Smooth muscle cell (in vitro differentiated cells): ENCODE results near the gene TRMT2A. TPM values are rescaled to one million over a fixed set of nuclear protein-coding genes. Genes with fewer than 3 reads are reported as not detected.

Experiments
- DNase-seq: peaks from one replicate; lab custom pipeline; 2025; ENCODE audit not compliant: unreplicated experiment; lab: John Stamatoyannopoulos, UW
- H2AFZ ChIP-seq: fragments of 200-600 bp; sonication (generic); 2 replicates; pipeline ENCODE4 v1.6.0; 2016; ENCODE audit warnings: antibody characterized with exemption, low read depth, mild to moderate bottlenecking
- H3F3A ChIP-seq: fragments of 200-600 bp; sonication (generic); 2 replicates; pipeline ENCODE4 v1.6.0; 2017; ENCODE audit warnings: antibody characterized with exemption, low read depth
- H3K27ac ChIP-seq: fragments of 200-600 bp; sonication (generic); 2 replicates; pipeline ENCODE4 v1.5.1; 2016; ENCODE audit warnings: low read depth, mild to moderate bottlenecking
- H3K27me3 ChIP-seq: fragments of 200-600 bp; sonication (generic); 2 replicates; pipeline ENCODE4 v1.6.1; 2016; ENCODE audit warnings: low read depth, mild to moderate bottlenecking
- H3K36me3 ChIP-seq: fragments of 200-600 bp; sonication (generic); 2 replicates; pipeline ENCODE4 v1.5.1; 2016; ENCODE audit warnings: low read depth
- H3K4me1 ChIP-seq: fragments of 200-600 bp; sonication (generic); 2 replicates; pipeline ENCODE4 v1.5.1; 2016; ENCODE audit warnings: low read depth
- H3K4me2 ChIP-seq: fragments of 200-600 bp; sonication (generic); 2 replicates; pipeline ENCODE4 v1.6.0; 2016; ENCODE audit warnings: mild to moderate bottlenecking
- H3K4me3 ChIP-seq: fragments of 200-600 bp; sonication (generic); 2 replicates; pipeline ENCODE4 v1.5.1; 2016; ENCODE audit warnings: mild to moderate bottlenecking
- H3K79me2 ChIP-seq: fragments of 200-600 bp; sonication (generic); 2 replicates; pipeline ENCODE4 v1.6.0; 2016; ENCODE audit warnings: low read depth, mild to moderate bottlenecking
- H3K9ac ChIP-seq: fragments of 200-600 bp; sonication (generic); 2 replicates; pipeline ENCODE4 v1.6.0; 2016; ENCODE audit warnings: low read depth
- H3K9me3 ChIP-seq: fragments of 200-600 bp; sonication (generic); replicated peaks from 2 replicates; pipeline ENCODE4 v1.5.1; 2016; ENCODE audit warnings: low read depth
- H4K20me1 ChIP-seq: fragments of 200-600 bp; sonication (generic); 2 replicates; pipeline ENCODE4 v1.6.0; 2016; ENCODE audit warnings: low read depth
- WGBS: methylation state at CpG from one replicate; pipeline ENCODE4 v1.1.7; 2016; ENCODE audit warnings: low lambda C conversion rate; 5-methylcytosine and 5-hydroxymethylcytosine counted together
- polyA plus RNA-seq: library from polyadenylated mRNA; unstranded; fragments of >200 nt; fragmentation: Nextera tagmentation; extraction: Ambion mirVana; gene quantifications from 2 replicates; pipeline ENCODE4 v1.2.1, GENCODE V29; 2016
- total RNA-seq: library from RNA; depleted of rRNA; stranded (reverse); fragments of >200 nt; gene quantifications from 2 replicates; pipeline ENCODE4 v1.2.3, GENCODE V29; 2014
- TF ChIP-seq, protein P1 (sequence below): fragments of 200-600 bp; sonication (generic); IDR thresholded peaks from 2 replicates; pipeline ENCODE4 v1.5.1; 2017; ENCODE audit warnings: borderline replicate concordance, mild to moderate bottlenecking, antibody characterized with exemption; ENCODE audit not compliant: insufficient read depth, poor library complexity, severe bottlenecking

TRMT2A gene
- total and polyA plus RNA-seq, 2 experiments from 2014 or later = 21.1 to 32.1 TPM

DNA sequence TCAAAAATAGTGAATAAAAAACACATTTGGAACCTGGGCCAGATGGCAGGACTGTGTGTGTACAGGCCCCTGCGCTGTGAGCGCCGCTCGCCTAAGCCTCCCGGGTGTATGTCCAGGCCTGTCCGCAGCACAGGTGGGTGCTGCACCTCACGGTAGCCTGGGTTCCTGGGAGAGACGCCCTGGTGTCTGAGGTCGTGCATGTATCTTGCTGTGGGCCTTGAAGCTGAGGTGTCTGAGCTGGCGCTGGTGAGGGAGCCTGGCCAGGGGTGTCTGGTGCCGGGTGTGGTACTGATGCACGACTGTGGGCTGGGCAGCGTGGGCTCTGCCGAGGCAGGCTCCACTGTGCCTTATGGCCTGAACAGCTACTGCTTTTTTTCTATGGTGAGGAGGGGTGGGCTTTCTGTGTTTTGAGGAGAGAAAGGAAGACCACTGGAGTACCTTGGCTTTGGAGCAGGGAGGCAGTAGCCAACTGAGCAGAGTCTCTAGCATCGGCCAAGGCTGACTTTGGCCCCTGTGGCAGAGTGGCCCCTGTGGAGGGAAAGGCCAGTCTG, 10.4 kb upstream of the TRMT2A start:
- H3K4me3 ChIP-seq = no peak overlapping the region
- H2AFZ ChIP-seq = no peak overlapping the region
- H3F3A ChIP-seq = peaks cover 16% of the 10 kb centered on the region
- WGBS = 95% methylated on average over 15 of the region's 15 CpGs
- H3K27me3 ChIP-seq = no peaks in the 10 kb centered on the region
- peaks cover 6% of the 10 kb centered on the region for H3K79me2 ChIP-seq
- H3K9ac ChIP-seq = no peak overlapping the region
- peaks cover 5% of the 10 kb centered on the region for H3K36me3 ChIP-seq
- no peaks in the 10 kb centered on the region for H3K9me3 ChIP-seq
- peaks cover 22% of the 10 kb centered on the region for H4K20me1 ChIP-seq
- H3K27ac ChIP-seq = no peak overlapping the region
- H3K4me2 ChIP-seq = no peak overlapping the region
- no peaks in the 10 kb centered on the region for H3K4me1 ChIP-seq
- TF ChIP-seq, protein P1, sequence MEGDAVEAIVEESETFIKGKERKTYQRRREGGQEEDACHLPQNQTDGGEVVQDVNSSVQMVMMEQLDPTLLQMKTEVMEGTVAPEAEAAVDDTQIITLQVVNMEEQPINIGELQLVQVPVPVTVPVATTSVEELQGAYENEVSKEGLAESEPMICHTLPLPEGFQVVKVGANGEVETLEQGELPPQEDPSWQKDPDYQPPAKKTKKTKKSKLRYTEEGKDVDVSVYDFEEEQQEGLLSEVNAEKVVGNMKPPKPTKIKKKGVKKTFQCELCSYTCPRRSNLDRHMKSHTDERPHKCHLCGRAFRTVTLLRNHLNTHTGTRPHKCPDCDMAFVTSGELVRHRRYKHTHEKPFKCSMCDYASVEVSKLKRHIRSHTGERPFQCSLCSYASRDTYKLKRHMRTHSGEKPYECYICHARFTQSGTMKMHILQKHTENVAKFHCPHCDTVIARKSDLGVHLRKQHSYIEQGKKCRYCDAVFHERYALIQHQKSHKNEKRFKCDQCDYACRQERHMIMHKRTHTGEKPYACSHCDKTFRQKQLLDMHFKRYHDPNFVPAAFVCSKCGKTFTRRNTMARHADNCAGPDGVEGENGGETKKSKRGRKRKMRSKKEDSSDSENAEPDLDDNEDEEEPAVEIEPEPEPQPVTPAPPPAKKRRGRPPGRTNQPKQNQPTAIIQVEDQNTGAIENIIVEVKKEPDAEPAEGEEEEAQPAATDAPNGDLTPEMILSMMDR = no peak
- no peak for DNase-seq

DNA sequence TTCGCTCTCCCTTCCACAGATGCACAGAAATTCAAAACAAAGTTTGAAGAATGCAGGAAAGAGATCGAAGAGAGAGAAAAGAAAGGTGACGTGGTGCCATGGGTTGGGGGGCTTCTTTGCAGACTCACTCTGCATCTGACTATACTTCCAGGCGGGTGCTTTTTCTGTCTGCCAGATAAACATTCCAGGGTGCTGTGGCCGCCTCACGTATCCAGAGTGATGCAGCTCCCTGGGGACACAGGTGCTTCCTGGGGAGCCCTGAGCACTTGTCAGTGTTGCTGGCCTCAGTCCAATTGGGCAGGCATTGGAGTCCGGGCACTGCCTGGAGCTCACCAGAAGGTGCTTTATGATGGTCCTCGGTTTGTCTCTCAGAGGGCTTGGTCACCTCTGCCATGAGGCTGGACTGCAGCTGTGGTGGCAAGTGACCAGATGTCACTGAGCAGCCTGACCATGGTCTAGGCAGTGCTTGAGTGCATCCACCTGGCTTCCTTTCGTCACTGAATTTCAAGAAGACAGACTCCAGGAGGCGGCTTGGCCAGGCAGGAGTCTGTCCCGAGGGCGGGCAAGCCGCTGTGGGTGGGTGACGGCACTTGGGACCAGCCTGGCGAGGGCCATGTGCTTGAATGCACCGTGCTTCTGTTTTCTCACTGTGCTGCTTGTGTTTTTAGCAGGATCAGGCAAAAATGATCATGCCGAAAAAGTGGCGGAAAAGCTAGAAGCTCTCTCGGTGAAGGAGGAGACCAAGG, 9.4 kb upstream of the TRMT2A start:
- Histone ChIP-seq H3K27me3 (no peaks in the 10 kb centered on the region), H4K20me1 (peaks cover 27% of the 10 kb centered on the region), H3K9ac (no peak overlapping the region), H3K9me3 (no peaks in the 10 kb centered on the region), H3K4me3 (no peak overlapping the region), H3F3A (peaks cover 16% of the 10 kb centered on the region), H2AFZ (no peak overlapping the region), H3K4me2 (no peak overlapping the region), H3K36me3 (peaks cover 5% of the 10 kb centered on the region), H3K79me2 (peaks cover 10% of the 10 kb centered on the region), H3K4me1 (no peaks in the 10 kb centered on the region), H3K27ac (no peak overlapping the region)
- no peak for DNase-seq
- 96% methylated on average over 19 of the region's 19 CpGs for WGBS
- TF ChIP-seq, protein P1 = no peak

DNA sequence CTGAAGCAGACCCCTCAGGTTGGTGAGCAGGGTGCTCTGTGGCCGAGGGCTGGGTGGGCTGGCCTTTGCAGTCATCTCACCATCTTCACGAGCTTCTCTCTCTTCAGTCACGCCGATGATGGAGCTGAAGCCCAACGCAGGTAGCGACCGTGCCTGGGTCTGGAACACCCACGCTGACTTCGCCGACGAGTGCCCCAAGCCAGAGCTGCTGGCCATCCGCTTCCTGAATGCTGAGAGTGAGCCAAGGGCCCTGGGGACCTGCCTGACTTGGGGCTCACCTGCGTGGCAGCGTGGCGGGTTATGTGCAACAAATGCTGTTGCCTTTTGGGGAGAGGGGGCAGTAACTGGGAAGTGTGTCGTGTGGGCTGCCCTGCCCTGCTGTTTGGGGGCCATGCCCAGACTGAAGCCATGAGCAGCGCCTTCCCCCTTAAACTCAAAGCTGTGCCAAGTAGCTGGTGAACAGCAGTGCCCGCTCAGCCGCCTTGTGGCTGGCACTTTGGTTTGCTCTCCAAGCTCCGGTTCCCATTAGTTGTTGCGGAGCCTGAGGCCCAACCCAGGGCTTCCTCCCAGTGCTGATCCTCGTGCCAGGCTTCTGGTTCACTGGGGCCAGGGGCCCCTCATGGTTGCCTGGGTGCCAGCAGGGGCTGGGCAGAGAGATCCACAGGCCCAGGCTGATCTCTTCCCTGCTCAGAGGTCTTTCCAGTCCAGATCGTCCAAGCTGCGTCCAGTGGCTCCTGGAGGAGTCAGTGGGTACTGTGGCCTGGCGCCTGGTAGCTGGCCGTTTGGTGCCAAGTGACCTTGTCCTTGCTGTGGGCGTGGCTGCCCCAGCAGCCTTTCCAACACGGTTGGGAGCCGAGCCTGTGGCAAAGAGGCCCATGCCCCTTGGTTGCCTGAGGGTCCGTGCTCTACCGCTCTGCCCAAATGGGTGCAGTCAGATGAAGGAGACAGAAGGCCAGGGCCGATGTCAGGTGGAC, 8.5 kb upstream of the TRMT2A start:
- Histone ChIP-seq H3K4me3 (no peak overlapping the region), H3K79me2 (peaks cover 20% of the 10 kb centered on the region), H4K20me1 (peaks cover 34% of the 10 kb centered on the region), H2AFZ (no peak overlapping the region), H3K27me3 (no peaks in the 10 kb centered on the region), H3F3A (peaks cover 12% of the 10 kb centered on the region), H3K36me3 (peaks cover 5% of the 10 kb centered on the region), H3K4me1 (no peaks in the 10 kb centered on the region), H3K27ac (no peak overlapping the region), H3K4me2 (no peak overlapping the region), H3K9me3 (no peaks in the 10 kb centered on the region), H3K9ac (no peak overlapping the region)
- 97% methylated on average over 32 of the region's 32 CpGs for WGBS
- DNase-seq = no peak
- TF ChIP-seq, protein P1 = no peak
